Chondrocyte (in vitro differentiated cells): ENCODE data around the gene SLU7. TPM values are rescaled to one million over a fixed set of nuclear protein-coding genes. Genes with fewer than 3 reads are reported as not detected.

Experiments
- DNase-seq: peaks from one replicate; pipeline ENCODE4 v3.0.0; 2021; ENCODE audit warnings: mixed read lengths, low spot score
- H3K27ac Mint-ChIP-seq: one replicate; pipeline ENCODE4 v1.8.0; 2021; ENCODE audit warnings: mild to moderate bottlenecking, moderate library complexity, mixed read lengths; ENCODE audit not compliant: unreplicated experiment
- H3K27me3 Mint-ChIP-seq: 2 replicates; pipeline ENCODE4 v1.8.0; 2021; ENCODE audit warnings: low read depth, mixed read lengths
- H3K36me3 Mint-ChIP-seq: 2 replicates; pipeline ENCODE4 v1.8.0; 2021; ENCODE audit warnings: low read depth, mixed read lengths
- H3K4me1 Mint-ChIP-seq: 2 replicates; pipeline ENCODE4 v1.8.0; 2021; ENCODE audit warnings: low read depth, mild to moderate bottlenecking, mixed read lengths
- H3K4me3 Mint-ChIP-seq: one replicate; pipeline ENCODE4 v1.8.0; 2021; ENCODE audit warnings: mild to moderate bottlenecking, moderate library complexity, mixed read lengths; ENCODE audit not compliant: unreplicated experiment
- H3K9me3 Mint-ChIP-seq: 2 replicates; pipeline ENCODE4 v1.8.0; 2021; ENCODE audit warnings: low read depth, mixed read lengths
- CTCF ChIP-seq: fragments of 200-600 bp; sonication (generic); IDR thresholded peaks from 2 replicates; pipeline ENCODE4 v1.5.0; 2021; ENCODE audit warnings: antibody characterized with exemption, mild to moderate bottlenecking, moderate library complexity
- total RNA-seq: library from RNA; stranded (reverse); gene quantifications from 3 replicates; pipeline ENCODE4 v1.2.1, GENCODE V29; 2021

The SLU7 gene
- total RNA-seq, 1 donor from 2014 or later = 29.5 TPM

GRCh38 chr5:160357394-160357793 is 61.5 kb downstream of the SLU7 start:
- Mint-ChIP-seq H3K36me3 (no peaks in the 10 kb centered on the region), H3K4me3 (no peak overlapping the region), H3K27ac (no peak overlapping the region), H3K9me3 (no peaks in the 10 kb centered on the region), H3K4me1 (peaks cover 3% of the 10 kb centered on the region), H3K27me3 (no peaks in the 10 kb centered on the region)
- no peak for DNase-seq
- TF ChIP-seq CTCF = no peak

- no peak overlapping the region for H3K27ac Mint-ChIP-seq
- H3K9me3 Mint-ChIP-seq = no peaks in the 10 kb centered on the region
- H3K4me3 Mint-ChIP-seq = no peak overlapping the region
- no peak for TF ChIP-seq CTCF
- H3K27me3 Mint-ChIP-seq = no peaks in the 10 kb centered on the region
- DNase-seq = no peak
- H3K36me3 Mint-ChIP-seq = no peaks in the 10 kb centered on the region
- H3K4me1 Mint-ChIP-seq = peaks cover 3% of the 10 kb centered on the region
These were observed 62.1 kb downstream of the SLU7 start for GRCh38 chr5:160356550-160357347.

- Mint-ChIP-seq H3K27me3 (no peaks in the 10 kb centered on the region), H3K27ac (no peak overlapping the region), H3K4me3 (no peak overlapping the region), H3K36me3 (no peaks in the 10 kb centered on the region), H3K4me1 (no peaks in the 10 kb centered on the region), H3K9me3 (no peaks in the 10 kb centered on the region)
- TF ChIP-seq CTCF = no peak
- no peak for DNase-seq
These were observed 64.2 kb downstream of the SLU7 start for GRCh38 chr5:160354666-160355065.

- no peaks in the 10 kb centered on the region for H3K36me3 Mint-ChIP-seq
- no peak for TF ChIP-seq CTCF
- H3K4me3 Mint-ChIP-seq = no peak overlapping the region
- no peak for DNase-seq
- no peaks in the 10 kb centered on the region for H3K9me3 Mint-ChIP-seq
- no peak overlapping the region for H3K27ac Mint-ChIP-seq
- no peaks in the 10 kb centered on the region for H3K4me1 Mint-ChIP-seq
- H3K27me3 Mint-ChIP-seq = no peaks in the 10 kb centered on the region
These were observed 65.5 kb downstream of the SLU7 start for GRCh38 chr5:160353379-160353778.

GRCh38 chr5:160352308-160352707 is 66.6 kb downstream of the SLU7 start:
- no peaks in the 10 kb centered on the region for H3K36me3 Mint-ChIP-seq
- no peaks in the 10 kb centered on the region for H3K4me1 Mint-ChIP-seq
- no peak for DNase-seq
- no peak overlapping the region for H3K4me3 Mint-ChIP-seq
- no peak for TF ChIP-seq CTCF
- no peak overlapping the region for H3K27ac Mint-ChIP-seq
- no peaks in the 10 kb centered on the region for H3K27me3 Mint-ChIP-seq
- H3K9me3 Mint-ChIP-seq = no peaks in the 10 kb centered on the region

Other genes starting within 250 kb of the SLU7 start
- not detected in 3 replicates for gene FABP6, start 189.6 kb downstream of the SLU7 start, total RNA-seq
- gene CCNJL, start 106.5 kb downstream of the SLU7 start, total RNA-seq = 4.7 to 11.4 TPM (median 10.0 TPM) in 3 replicates
- gene C1QTNF2, start 48.5 kb downstream of the SLU7 start, total RNA-seq = 0.34 to 0.62 TPM (median 0.59 TPM) in 3 replicates
- gene FAM200C, start 19.0 kb downstream of the SLU7 start, total RNA-seq = 3.9 to 7.2 TPM (median 4.1 TPM) in 3 replicates
- 8.6 to 19.7 TPM (median 15.5 TPM) in 3 replicates for gene PTTG1, start 2.8 kb upstream of the SLU7 start, total RNA-seq